ENCODE results near the gene SLC16A14.
A peak's percentile ranks its signal among the peaks of the same experiment; 100 is the strongest.

Gene SLC16A14

DNA sequence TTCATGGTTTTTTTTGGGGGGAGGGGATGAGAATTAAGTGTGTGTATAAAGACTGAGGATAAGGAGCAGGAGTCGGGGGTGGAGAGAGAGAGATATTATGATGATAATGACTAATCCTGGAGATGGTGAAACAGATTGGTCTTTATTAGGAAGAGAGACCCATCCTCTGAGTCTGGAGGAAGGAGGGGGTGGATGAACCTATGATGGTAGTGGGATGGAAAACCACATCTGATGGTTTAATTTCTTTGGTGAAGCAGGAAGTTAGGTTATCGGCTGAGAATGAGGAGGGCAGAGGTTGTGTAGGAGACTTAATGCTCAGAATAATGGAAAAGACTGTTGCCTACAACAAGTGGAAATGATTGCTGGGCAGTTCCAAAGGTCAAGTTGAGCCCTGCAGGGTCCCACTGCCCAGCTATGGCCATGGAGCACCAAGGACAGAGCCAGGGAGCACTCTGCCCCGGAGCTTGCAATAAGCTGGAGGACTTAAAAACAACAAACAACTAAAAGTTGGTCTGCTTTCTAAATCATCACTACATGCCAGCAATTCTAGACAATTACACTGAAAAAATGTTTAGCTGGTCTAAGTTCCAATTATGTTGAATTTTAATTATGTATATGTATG, 7.9 kb downstream of the SLC16A14 start:
- Mint-ChIP-seq H3K4me1 (ENCODE audit: low read depth) (peaks cover 9% of the 10 kb centered on the region), H3K27ac (no peak overlapping the region), H3K27me3 (ENCODE audit: low read depth) (no peaks in the 10 kb centered on the region), H3K4me3 (no peak overlapping the region), H3K9me3 (peaks cover 8% of the 10 kb centered on the region), H3K36me3 (ENCODE audit: low read depth) (peaks cover 6% of the 10 kb centered on the region)
- no peak for DNase-seq (ENCODE audit: low spot score)

DNA sequence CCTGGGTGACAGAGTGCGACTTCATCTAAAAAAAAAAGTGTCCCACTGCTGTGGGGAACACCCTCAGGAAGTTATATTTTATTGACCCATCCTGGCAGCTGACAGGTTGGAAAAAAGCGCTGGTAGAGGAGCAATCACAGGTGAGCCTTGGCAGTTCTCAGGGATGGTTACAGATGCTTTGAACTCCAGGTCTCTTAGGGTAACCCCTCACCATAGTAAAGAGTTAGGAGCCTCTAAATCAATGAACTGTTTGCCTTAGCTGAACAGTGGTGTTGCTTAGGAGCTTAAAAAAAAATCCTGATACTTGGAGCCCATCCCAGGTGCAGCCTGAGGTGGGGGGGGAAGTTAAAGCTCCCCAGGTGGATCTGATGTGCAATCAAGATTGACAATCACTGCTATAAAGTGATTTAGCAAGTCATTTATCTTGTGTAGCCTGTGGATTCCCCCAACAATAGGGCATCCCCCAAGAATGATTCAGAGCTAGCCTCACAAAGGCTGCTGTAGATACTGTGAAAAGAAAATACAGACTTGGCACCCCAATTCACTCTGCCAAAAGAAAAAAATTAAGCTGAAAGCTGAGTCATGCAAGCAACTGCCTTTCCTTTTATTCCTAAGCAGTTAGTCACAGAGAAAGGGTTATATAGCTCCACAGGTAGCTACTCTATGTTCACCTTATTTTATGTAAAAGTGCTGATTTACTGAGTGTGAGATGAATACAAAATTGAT, 14.8 kb downstream of the SLC16A14 start:
- Mint-ChIP-seq H3K9me3 (no peaks in the 10 kb centered on the region), H3K4me3 (no peak overlapping the region), H3K27ac (no peak overlapping the region), H3K4me1 (ENCODE audit: low read depth) (peaks cover 2% of the 10 kb centered on the region), H3K36me3 (ENCODE audit: low read depth) (peaks cover 1% of the 10 kb centered on the region), H3K27me3 (ENCODE audit: low read depth) (no peaks in the 10 kb centered on the region)
- DNase-seq (ENCODE audit: low spot score): peak; percentile 23

- no peaks in the 10 kb centered on the region for H3K36me3 Mint-ChIP-seq (ENCODE audit: low read depth)
- DNase-seq (ENCODE audit: low spot score): no peak
- no peaks in the 10 kb centered on the region for H3K27me3 Mint-ChIP-seq (ENCODE audit: low read depth)
- no peaks in the 10 kb centered on the region for H3K9me3 Mint-ChIP-seq
- no peak overlapping the region for H3K4me3 Mint-ChIP-seq
- H3K4me1 Mint-ChIP-seq (ENCODE audit: low read depth): peaks cover 2% of the 10 kb centered on the region
- no peak overlapping the region for H3K27ac Mint-ChIP-seq
Measured at GRCh38 chr2:230052299-230052698, 16.4 kb downstream of the SLC16A14 start.

GRCh38 chr2:230050136-230050535, 18.6 kb downstream of the SLC16A14 start:
- H3K36me3 Mint-ChIP-seq (ENCODE audit: low read depth): no peaks in the 10 kb centered on the region
- no peaks in the 10 kb centered on the region for H3K27me3 Mint-ChIP-seq (ENCODE audit: low read depth)
- no peak for DNase-seq (ENCODE audit: low spot score)
- no peak overlapping the region for H3K4me3 Mint-ChIP-seq
- H3K4me1 Mint-ChIP-seq (ENCODE audit: low read depth): peaks cover 2% of the 10 kb centered on the region
- H3K27ac Mint-ChIP-seq: no peak overlapping the region
- H3K9me3 Mint-ChIP-seq: no peaks in the 10 kb centered on the region

- no peaks in the 10 kb centered on the region for H3K27me3 Mint-ChIP-seq (ENCODE audit: low read depth)
- no peak overlapping the region for H3K27ac Mint-ChIP-seq
- H3K4me3 Mint-ChIP-seq: no peak overlapping the region
- H3K36me3 Mint-ChIP-seq (ENCODE audit: low read depth): no peaks in the 10 kb centered on the region
- DNase-seq (ENCODE audit: low spot score): no peak
- H3K9me3 Mint-ChIP-seq: no peaks in the 10 kb centered on the region
- H3K4me1 Mint-ChIP-seq (ENCODE audit: low read depth): peaks cover 2% of the 10 kb centered on the region
Measured at GRCh38 chr2:230048010-230048671, 20.6 kb downstream of the SLC16A14 start.

DNA sequence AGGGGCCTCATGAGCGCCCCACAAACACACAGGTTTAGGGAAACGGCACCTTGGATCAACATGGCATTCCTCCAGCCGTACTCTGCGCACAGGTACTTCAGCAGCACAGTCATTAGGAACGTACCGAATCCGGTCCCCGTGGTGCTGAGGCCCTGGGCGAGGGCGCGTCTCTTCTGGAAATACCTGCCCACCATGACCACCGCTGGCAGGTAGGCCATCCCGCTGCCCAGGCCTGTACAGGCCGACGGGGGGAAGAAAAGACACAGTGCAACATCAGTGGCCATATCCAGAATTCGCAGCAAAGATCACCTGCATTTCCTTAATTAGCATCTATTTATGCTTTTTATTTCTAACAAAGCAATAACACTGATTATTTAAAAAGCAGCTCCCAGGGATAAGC, 22.2 kb downstream of the SLC16A14 start:
- Mint-ChIP-seq H3K4me1 (ENCODE audit: low read depth) (no peaks in the 10 kb centered on the region), H3K9me3 (no peaks in the 10 kb centered on the region), H3K27ac (no peak overlapping the region), H3K36me3 (ENCODE audit: low read depth) (no peaks in the 10 kb centered on the region), H3K4me3 (no peak overlapping the region), H3K27me3 (ENCODE audit: low read depth) (no peaks in the 10 kb centered on the region)
- DNase-seq (ENCODE audit: low spot score): no peak

DNA sequence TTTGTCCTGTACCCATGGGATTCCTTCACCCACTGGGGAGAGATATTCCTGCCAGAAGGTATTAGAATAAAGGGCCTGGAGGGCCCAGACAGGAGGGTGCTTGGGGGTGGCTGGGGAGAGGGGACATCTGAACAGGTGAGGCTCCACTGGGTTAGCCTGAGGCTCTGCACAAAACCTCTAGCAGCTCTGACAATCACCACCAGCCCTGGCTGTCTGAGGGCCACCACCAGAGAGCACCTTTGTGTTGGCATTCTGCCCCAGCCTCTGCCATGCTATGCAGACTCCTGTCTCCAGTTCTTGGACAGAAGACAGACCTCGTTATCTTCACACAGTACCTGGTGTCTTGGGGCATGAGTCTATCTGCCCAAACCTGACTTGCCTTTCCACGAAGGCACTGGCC, 25.3 kb downstream of the SLC16A14 start:
- Mint-ChIP-seq H3K27me3 (ENCODE audit: low read depth) (peaks cover 2% of the 10 kb centered on the region), H3K27ac (no peak overlapping the region), H3K9me3 (no peaks in the 10 kb centered on the region), H3K4me3 (no peak overlapping the region), H3K36me3 (ENCODE audit: low read depth) (no peaks in the 10 kb centered on the region), H3K4me1 (ENCODE audit: low read depth) (no peaks in the 10 kb centered on the region)
- DNase-seq (ENCODE audit: low spot score): no peak

DNA sequence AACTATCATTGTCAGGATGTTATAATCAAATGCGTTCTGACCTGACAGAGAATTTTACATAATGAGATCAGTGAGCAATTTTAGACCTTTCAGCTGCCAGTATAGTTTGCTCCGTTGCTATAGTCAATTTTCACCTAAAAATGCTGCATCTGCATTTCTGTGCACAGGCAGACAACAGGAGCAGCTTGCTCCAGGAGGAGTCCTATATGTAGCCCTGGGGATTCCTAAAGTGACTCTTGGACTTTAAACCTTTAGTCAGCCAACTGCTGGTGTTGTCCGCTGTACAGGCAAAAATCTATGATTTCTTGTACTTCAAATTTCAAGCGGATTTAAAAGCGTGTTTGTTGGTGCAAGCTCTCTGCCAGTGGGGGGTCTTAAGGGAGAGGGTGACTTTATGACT, 25.7 kb downstream of the SLC16A14 start:
- Mint-ChIP-seq H3K36me3 (ENCODE audit: low read depth) (no peaks in the 10 kb centered on the region), H3K4me3 (no peak overlapping the region), H3K9me3 (no peaks in the 10 kb centered on the region), H3K27ac (no peak overlapping the region), H3K4me1 (ENCODE audit: low read depth) (no peaks in the 10 kb centered on the region), H3K27me3 (ENCODE audit: low read depth) (peaks cover 2% of the 10 kb centered on the region)
- no peak for DNase-seq (ENCODE audit: low spot score)

DNA sequence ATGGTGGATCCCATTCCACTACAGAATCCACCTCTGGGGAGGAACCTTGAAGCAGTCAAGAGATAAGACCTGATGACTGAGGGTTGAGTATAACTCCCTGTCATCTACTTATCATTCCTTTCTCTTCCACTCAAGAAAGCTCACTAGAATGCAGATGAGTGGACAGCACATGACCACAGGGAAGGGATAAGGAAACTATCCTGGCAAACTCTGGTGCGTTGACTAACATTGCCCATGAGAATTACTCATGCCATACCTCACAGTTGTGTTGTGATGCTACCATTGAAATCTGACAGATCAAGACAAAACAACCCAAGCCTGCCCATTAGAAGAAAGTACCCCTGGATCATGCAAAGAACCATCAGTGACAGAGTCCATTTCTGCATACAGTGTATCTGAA, 26.5 kb downstream of the SLC16A14 start:
- H3K27ac Mint-ChIP-seq: no peak overlapping the region
- H3K4me3 Mint-ChIP-seq: no peak overlapping the region
- H3K4me1 Mint-ChIP-seq (ENCODE audit: low read depth): no peaks in the 10 kb centered on the region
- H3K36me3 Mint-ChIP-seq (ENCODE audit: low read depth): no peaks in the 10 kb centered on the region
- H3K9me3 Mint-ChIP-seq: no peaks in the 10 kb centered on the region
- H3K27me3 Mint-ChIP-seq (ENCODE audit: low read depth): peaks cover 3% of the 10 kb centered on the region
- DNase-seq (ENCODE audit: low spot score): no peak

DNA sequence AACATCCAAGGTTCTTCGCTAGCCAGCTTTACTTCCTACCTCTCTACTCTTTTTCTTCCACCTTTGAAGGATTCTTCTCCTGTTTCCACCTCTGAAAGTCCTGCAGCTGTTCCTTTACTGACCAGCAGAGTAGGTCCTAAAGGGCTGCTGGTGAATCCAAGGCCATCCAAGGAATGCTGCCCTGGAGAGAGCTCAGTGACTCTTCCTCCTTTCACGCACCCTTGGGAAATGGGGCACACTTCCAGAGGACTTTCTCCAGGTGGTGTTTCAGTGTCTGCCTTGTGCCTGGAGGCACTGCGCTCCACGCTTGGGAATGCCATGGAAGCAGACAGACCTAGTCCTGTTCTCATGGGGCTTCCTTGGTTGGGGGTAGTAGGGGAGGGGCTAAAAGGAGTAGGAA, 45.4 kb downstream of the SLC16A14 start:
- DNase-seq (ENCODE audit: low spot score): no peak
- Mint-ChIP-seq H3K4me3 (no peak overlapping the region), H3K27me3 (ENCODE audit: low read depth) (peaks cover 5% of the 10 kb centered on the region), H3K4me1 (ENCODE audit: low read depth) (no peaks in the 10 kb centered on the region), H3K27ac (no peak overlapping the region), H3K9me3 (no peaks in the 10 kb centered on the region), H3K36me3 (ENCODE audit: low read depth) (no peaks in the 10 kb centered on the region)

- Mint-ChIP-seq H3K36me3 (ENCODE audit: low read depth) (no peaks in the 10 kb centered on the region), H3K4me1 (ENCODE audit: low read depth) (no peaks in the 10 kb centered on the region), H3K4me3 (no peak overlapping the region), H3K27me3 (ENCODE audit: low read depth) (peaks cover 7% of the 10 kb centered on the region), H3K9me3 (peaks cover 3% of the 10 kb centered on the region), H3K27ac (no peak overlapping the region)
- DNase-seq (ENCODE audit: low spot score): no peak
Measured at GRCh38 chr2:230019742-230020141, 49.0 kb downstream of the SLC16A14 start.

GRCh38 chr2:230018153-230018552, 50.6 kb downstream of the SLC16A14 start:
- no peaks in the 10 kb centered on the region for H3K4me1 Mint-ChIP-seq (ENCODE audit: low read depth)
- peaks cover 3% of the 10 kb centered on the region for H3K9me3 Mint-ChIP-seq
- H3K27me3 Mint-ChIP-seq (ENCODE audit: low read depth): peaks cover 7% of the 10 kb centered on the region
- H3K27ac Mint-ChIP-seq: no peak overlapping the region
- no peak for DNase-seq (ENCODE audit: low spot score)
- H3K36me3 Mint-ChIP-seq (ENCODE audit: low read depth): no peaks in the 10 kb centered on the region
- no peak overlapping the region for H3K4me3 Mint-ChIP-seq

DNA sequence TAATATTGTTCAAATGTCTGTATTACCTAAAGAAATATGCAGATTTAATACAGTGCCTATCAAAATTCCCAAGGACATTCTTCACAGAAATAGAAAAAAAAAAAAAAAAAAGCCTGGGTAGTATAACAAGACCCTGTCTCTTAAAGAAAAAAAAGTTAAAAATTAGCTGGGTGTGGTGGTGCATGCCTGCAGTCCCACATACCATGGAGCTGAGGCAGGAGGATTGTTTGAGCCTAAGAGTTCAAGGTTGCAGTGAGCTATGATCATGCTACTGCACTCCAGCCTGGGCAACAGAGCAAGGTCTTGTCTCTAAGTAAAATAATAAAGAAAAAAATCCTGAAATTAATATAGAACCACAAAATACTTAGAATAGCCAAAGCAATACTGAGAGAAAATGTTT, 51.9 kb downstream of the SLC16A14 start:
- Mint-ChIP-seq H3K27ac (no peak overlapping the region), H3K4me1 (ENCODE audit: low read depth) (no peaks in the 10 kb centered on the region), H3K9me3 (peaks cover 3% of the 10 kb centered on the region), H3K36me3 (ENCODE audit: low read depth) (no peaks in the 10 kb centered on the region), H3K4me3 (no peak overlapping the region), H3K27me3 (ENCODE audit: low read depth) (peaks cover 5% of the 10 kb centered on the region)
- no peak for DNase-seq (ENCODE audit: low spot score)

- peaks cover 2% of the 10 kb centered on the region for H3K27me3 Mint-ChIP-seq (ENCODE audit: low read depth)
- no peak overlapping the region for H3K4me3 Mint-ChIP-seq
- no peaks in the 10 kb centered on the region for H3K36me3 Mint-ChIP-seq (ENCODE audit: low read depth)
- no peak for DNase-seq (ENCODE audit: low spot score)
- H3K9me3 Mint-ChIP-seq: peaks cover 3% of the 10 kb centered on the region
- H3K27ac Mint-ChIP-seq: no peak overlapping the region
- peaks cover 6% of the 10 kb centered on the region for H3K4me1 Mint-ChIP-seq (ENCODE audit: low read depth)
Measured at GRCh38 chr2:230012267-230012884, 56.3 kb downstream of the SLC16A14 start.
